HCT116 (cell line): Measurements from ENCODE around the gene MORN1. TPM values are rescaled to one million over a fixed set of nuclear protein-coding genes. Genes with fewer than 3 reads are reported as not detected.

Source experiments
- ATAC-seq: fragments of 200-7000 bp; cut with Tn5 transposase; 2 replicates; pipeline ENCODE4 v1.9.1; 2020; ENCODE audit warnings: mild to moderate bottlenecking, moderate library complexity
- BruUV-seq: library from RNA; stranded (reverse); fragments of 400-500 nt; replicated peaks from 2 replicates; lab custom pipeline; 2021; lab: Mats Ljungman, UMichigan
- CTCF ChIA-PET: fragments of 300-600 bp; sonication (Branson Sonifier 250); formaldehyde crosslinking; loops from one replicate; lab custom pipeline; 2021; ENCODE audit warnings: antibody characterized with exemption; lab: Charles Lee
- POLR2A ChIA-PET: fragments of 300-600, 350-600 bp; sonication (Branson Sonifier 250); formaldehyde crosslinking; loops from one replicate; lab custom pipeline; 2021; ENCODE audit warnings: antibody characterized with exemption; lab: Charles Lee
- RAD21 ChIA-PET, 2 experiments: fragments of 300-600 bp; sonication (Branson Sonifier 250); formaldehyde crosslinking; loops; one replicate each; lab custom pipeline; 2023; ENCODE audit warnings: low total read pairs in 2 of 2; ENCODE audit not compliant: uncharacterized antibody in 2 of 2, unreplicated experiment in 2 of 2, low non-redundant PET in 1 of 2; lab: Charles Lee
- DNase-seq: peaks from one replicate; pipeline ENCODE4 v3.0.0-alpha.2; 2010; ENCODE audit warnings: low read depth, low spot score
- H2AFZ ChIP-seq: fragments of 200-600 bp; shearing (Covaris generic), sonication (generic); 2 replicates; pipeline ENCODE4 v1.6.1; 2017; ENCODE audit warnings: low read depth, mixed run types, mixed read lengths, antibody characterized with exemption, low read length; ENCODE audit not compliant: poor library complexity, severe bottlenecking
- H3K27ac ChIP-seq: 2 replicates; pipeline ENCODE4 v1.5.1; 2012; ENCODE audit warnings: low read depth, low read length
- H3K27me3 ChIP-seq: fragments of 200-600 bp; sonication (generic); 2 replicates; pipeline ENCODE4 v1.6.1; 2016; ENCODE audit warnings: mixed run types, low read length, mixed read lengths; ENCODE audit not compliant: insufficient read depth
- H3K36me3 ChIP-seq, 2 experiments: fragments of 200-500 bp in 1 of 2; fragments of 200-600 bp in 1 of 2; sonication (Bioruptor generic) in 1 of 2; sonication (generic) in 1 of 2; 2 replicates each; pipeline versions ENCODE4 v1.5.1 to v1.6.1; 2014 to 2016; ENCODE audit warnings: low read length in 2 of 2, inconsistent platforms in 1 of 2, mixed read lengths in 1 of 2, mixed run types in 1 of 2; ENCODE audit not compliant: insufficient read depth in 2 of 2, control insufficient read depth in 1 of 2
- H3K4me1 ChIP-seq, 2 experiments: fragments of 200-600 bp in 1 of 2; sonication (generic) in 1 of 2; 2 replicates each; pipeline versions ENCODE4 v1.5.1 to v1.6.1; 2012 to 2017; ENCODE audit warnings: low read length in 2 of 2, inconsistent platforms in 1 of 2, mild to moderate bottlenecking in 1 of 2, mixed read lengths in 1 of 2, mixed run types in 1 of 2, moderate library complexity in 1 of 2; ENCODE audit not compliant: insufficient read depth in 2 of 2, control insufficient read depth in 1 of 2
- H3K4me2 ChIP-seq: fragments of 200-600 bp; sonication (generic); 2 replicates; pipeline ENCODE4 v1.6.1; 2017; ENCODE audit warnings: mixed run types, low read length, mixed read lengths
- H3K4me3 ChIP-seq, 2 experiments: fragments of 200-600 bp in 1 of 2; sonication (generic) in 1 of 2; replicated peaks in 1 of 2; 2 replicates each; pipeline ENCODE4 v1.5.1; 2011 to 2016; ENCODE audit warnings: low read length in 2 of 2, control low read depth in 1 of 2, low read depth in 1 of 2, mild to moderate bottlenecking in 1 of 2, mixed read lengths in 1 of 2, mixed run types in 1 of 2
- H3K79me2 ChIP-seq: fragments of 200-600 bp; sonication (generic); 2 replicates; pipeline ENCODE4 v1.6.1; 2017; ENCODE audit warnings: mild to moderate bottlenecking, mixed run types, low read length, moderate library complexity, mixed read lengths; ENCODE audit not compliant: insufficient read depth
- H3K9ac ChIP-seq: fragments of 200-600 bp; sonication (generic); 2 replicates; pipeline ENCODE4 v1.6.1; 2016; ENCODE audit warnings: low read length, mixed read lengths
- H3K9me2 ChIP-seq: fragments of 200-600 bp; sonication (generic), shearing (Covaris generic); 2 replicates; pipeline ENCODE4 v1.6.1; 2017; ENCODE audit warnings: mixed run types, mild to moderate bottlenecking, moderate library complexity; ENCODE audit not compliant: insufficient read depth
- H3K9me3 ChIP-seq, 2 experiments: fragments of 200-500 bp in 1 of 2; fragments of 200-600 bp in 1 of 2; sonication (Bioruptor generic) in 1 of 2; sonication (generic) in 1 of 2; 2 replicates each; pipeline ENCODE4 v1.6.1; 2014 to 2017; ENCODE audit warnings: low read length in 2 of 2, mixed read lengths in 2 of 2, inconsistent platforms in 1 of 2, low read depth in 1 of 2, mild to moderate bottlenecking in 1 of 2, mixed run types in 1 of 2, moderate library complexity in 1 of 2; ENCODE audit not compliant: control insufficient read depth in 1 of 2, insufficient read depth in 1 of 2
- H4K20me1 ChIP-seq: fragments of 200-600 bp; sonication (generic), shearing (Covaris generic); 2 replicates; pipeline ENCODE4 v1.6.1; 2017; ENCODE audit warnings: mixed run types, mild to moderate bottlenecking, moderate library complexity; ENCODE audit not compliant: insufficient read depth
- EZH2phosphoT487 ChIP-seq: fragments of 200-600 bp; IDR thresholded peaks from 2 replicates; pipeline ENCODE4 v1.6.1; 2018; ENCODE audit warnings: antibody characterized with exemption, borderline replicate concordance
- POLR2AphosphoS5 ChIP-seq: IDR thresholded peaks from 2 replicates; pipeline ENCODE4 v1.6.1; 2011; ENCODE audit warnings: mild to moderate bottlenecking, low read depth, low read length, moderate library complexity
- YY1 ChIP-seq: IDR thresholded peaks from 2 replicates; pipeline ENCODE4 v1.6.1; 2011; ENCODE audit warnings: low read length, low read depth, moderate library complexity, mild to moderate bottlenecking; ENCODE audit not compliant: insufficient replicate concordance; ENCODE audit errors: extremely low read depth
- ZBTB33 ChIP-seq: IDR thresholded peaks from 2 replicates; pipeline ENCODE4 v1.6.1; 2011; ENCODE audit warnings: mild to moderate bottlenecking, low read length, moderate library complexity; ENCODE audit not compliant: insufficient replicate concordance; ENCODE audit errors: extremely low read depth
- ZNF274 ChIP-seq: fragments of 200-500 bp; sonication (Bioruptor generic); IDR thresholded peaks from 2 replicates; pipeline ENCODE4 v1.6.1; 2014; ENCODE audit warnings: mild to moderate bottlenecking, low read depth, low read length, inconsistent platforms
- intact Hi-C: fragments of 100-400 bp; cut with micrococcal nuclease; formaldehyde crosslinking; loops from 2 replicates; pipeline ENCODE4 v1.10.0; 2022
- total RNA-seq: library from RNA; stranded (reverse); gene quantifications from one replicate; pipeline ENCODE4 v1.2.1, GENCODE V29; 2021; ENCODE audit not compliant: unreplicated experiment

MORN1 gene
- total RNA-seq, 1 experiment from 2014 or later: 21.4 TPM

DNA sequence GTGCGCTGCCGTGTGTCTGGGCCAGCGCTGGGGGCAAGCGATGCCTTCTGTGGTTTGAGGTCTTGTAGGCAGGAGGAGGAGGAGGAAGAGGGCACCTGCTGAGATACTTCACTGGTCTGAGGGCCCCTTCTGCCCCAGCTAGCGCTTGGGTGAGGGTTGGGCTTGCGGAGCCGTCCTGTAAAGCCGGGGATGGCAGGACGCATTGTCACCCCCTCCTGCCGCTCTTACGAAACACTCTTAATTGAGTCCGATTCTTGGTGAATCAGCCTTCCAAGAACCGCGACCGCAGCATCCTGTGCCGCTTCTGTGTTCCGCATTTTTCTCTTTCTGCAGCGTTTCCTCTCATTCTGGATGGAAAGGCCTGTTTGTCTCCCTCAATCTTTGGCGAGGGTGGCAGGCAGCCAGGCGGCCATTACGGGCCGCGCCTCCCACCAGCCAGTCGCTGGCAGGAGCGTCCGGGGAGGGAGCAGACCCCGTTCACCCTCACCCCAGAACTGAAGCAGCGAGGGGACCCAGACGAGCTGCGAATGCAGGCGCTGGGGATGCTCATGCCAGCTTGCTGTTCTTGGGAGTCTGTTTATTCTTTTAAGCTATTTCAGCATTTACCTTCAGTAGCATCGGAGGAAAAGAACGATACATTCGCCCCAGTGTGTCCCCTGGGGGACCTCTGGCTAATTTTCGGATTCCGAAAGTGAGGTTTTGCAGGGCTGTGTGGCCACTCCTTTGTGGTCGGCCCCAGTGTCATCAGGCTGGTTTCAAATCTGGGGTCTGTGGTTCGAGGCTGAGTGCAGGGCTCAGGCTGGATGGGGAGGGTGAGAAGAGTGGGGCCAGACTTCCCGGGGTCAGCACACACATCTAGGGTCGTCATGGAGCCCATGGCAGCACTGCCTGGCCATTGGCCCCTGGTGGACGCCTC, 100.5 kb downstream of the MORN1 start:
- ATAC-seq (no peak), DNase-seq (no peak)
- CTCF ChIA-PET: no interaction called here
- H3K4me1 ChIP-seq: no peaks in the 10 kb centered on the region
- no peak overlapping the region for H3K9ac ChIP-seq
- no peaks in the 10 kb centered on the region for H3K9me2 ChIP-seq
- BruUV-seq: no TSS peak
- peaks cover 98% of the 10 kb centered on the region for H3K79me2 ChIP-seq
- H3K9me3 ChIP-seq: no peaks in the 10 kb centered on the region
- no peaks in the 10 kb centered on the region for H3K36me3 ChIP-seq
- H3K4me2 ChIP-seq: no peak overlapping the region
- H3K27ac ChIP-seq: no peak overlapping the region; the same call in 1 of the 2 replicates
- no peak overlapping the region for H3K4me3 ChIP-seq
- TF ChIP-seq ZBTB33 (no peak), POLR2AphosphoS5 (no peak), YY1 (no peak), ZNF274 (no peak), EZH2phosphoT487 (no peak)
- peaks cover 8% of the 10 kb centered on the region; the same call in 1 of the 2 replicates for H4K20me1 ChIP-seq
- POLR2A ChIA-PET: no interaction called here
- no peaks in the 10 kb centered on the region for H3K27me3 ChIP-seq
- intact Hi-C loops: no loop called here
- no peak overlapping the region for H2AFZ ChIP-seq
- RAD21 ChIA-PET: no interaction called here
